Measurements from ENCODE around the gene TRMT10A. TPM values are rescaled to one million over a fixed set of nuclear protein-coding genes. Genes with fewer than 3 reads are reported as not detected.

TRMT10A gene
- total and polyA plus RNA-seq, 2 donors (not counting 3 experiments of a cell fraction or from before 2014, with no cell fraction given): 1.7 to 8.4 TPM

GRCh38 chr4:99518601-99519295 is 45.1 kb downstream of the TRMT10A start:
- no peak overlapping the region for H3K27ac ChIP-seq (ENCODE audit: insufficient read depth, low read depth, low read length)
- H3K27me3 ChIP-seq (ENCODE audit: control insufficient read depth in 2 of 2, insufficient read depth in 2 of 2, low read length in 2 of 2): no peaks in the 10 kb centered on the region
- H4K20me1 ChIP-seq (replicated peaks; ENCODE audit: control insufficient read depth, extremely low read depth, insufficient read depth, low read length): no peaks in the 10 kb centered on the region
- CTCF ChIA-PET: no interaction called here
- H3K4me1 ChIP-seq (ENCODE audit: control insufficient read depth, extremely low read depth, insufficient read depth, low read length): no peaks in the 10 kb centered on the region
- H3K4me3 ChIP-seq (replicated peaks in 1 of 3; ENCODE audit: insufficient read depth in 1 of 3, low read depth in 1 of 3, low read length in 3 of 3): no peak overlapping the region
- DNase-seq (ENCODE audit: low read depth, low spot score) (no peak), FAIRE-seq (no peak)
- no peaks in the 10 kb centered on the region for H3K79me2 ChIP-seq (ENCODE audit: control insufficient read depth, insufficient read depth, low read length)
- no peak overlapping the region for H3K9ac ChIP-seq (replicated peaks; ENCODE audit: extremely low read depth, insufficient read depth, low read length)
- intact Hi-C loops (cut with micrococcal nuclease) (no loop called here), dilution Hi-C loops (cut with MboI; ENCODE audit: extremely low pct_ligation_motif_present, low sequenced_read_pairs) (no loop called here)
- H3K36me3 ChIP-seq (ENCODE audit: control insufficient read depth in 2 of 2, extremely low read depth in 1 of 2, insufficient read depth in 2 of 2, low read length in 2 of 2): no peaks in the 10 kb centered on the region
- BruUV-seq (replicated peaks): no TSS peak
- no peaks in the 10 kb centered on the region for H3K9me3 ChIP-seq (replicated peaks; ENCODE audit: control insufficient read depth, insufficient read depth, low read length)
- no peak for TF ChIP-seq EZH2 (IDR thresholded peaks at IDR 0.05; ENCODE audit: borderline replicate concordance, low read depth, low read length, severe bottlenecking)
- no peak for TF ChIP-seq JUN (IDR thresholded peaks at IDR 0.05; ENCODE audit: borderline replicate concordance, insufficient read depth, insufficient read length, low read depth)
- TF ChIP-seq MAX (IDR thresholded peaks at IDR 0.05; ENCODE audit: insufficient read depth, insufficient read length): no peak
- TF ChIP-seq MYC (IDR thresholded peaks at IDR 0.05; ENCODE audit: low read depth, low read length): no peak
- TF ChIP-seq CTCF (IDR thresholded peaks at IDR 0.05; ENCODE audit: extremely low read depth in 1 of 2, insufficient read depth in 1 of 2, low read depth in 1 of 2, low read length in 2 of 2): no peak
- TF ChIP-seq GATA2 (IDR thresholded peaks at IDR 0.05; ENCODE audit: insufficient read depth, insufficient read length, low read depth, low read length): no peak
- no peak for TF ChIP-seq POLR2AphosphoS5 (IDR thresholded peaks at IDR 0.05; ENCODE audit: insufficient read depth, low read depth, low read length)
- TF ChIP-seq POLR2A (IDR thresholded peaks at IDR 0.05; ENCODE audit: low read depth, low read length): no peak
- TF ChIP-seq FOS (IDR thresholded peaks at IDR 0.05; ENCODE audit: borderline replicate concordance, insufficient read depth, low read length): no peak
- H2AFZ ChIP-seq (ENCODE audit: low read depth, low read length): no peak overlapping the region
- POLR2A ChIA-PET: no interaction called here
- no peaks in the 10 kb centered on the region for H3K9me1 ChIP-seq (replicated peaks; ENCODE audit: control insufficient read depth, extremely low read depth, insufficient read depth, low read length)
- no peak overlapping the region for H3K4me2 ChIP-seq (ENCODE audit: insufficient read depth, low read length)
